PFSK-1 (cell line): Measurements from ENCODE around the gene C11orf58.

ENCODE experiments used
- FOXP2 ChIP-seq: optimal IDR thresholded peaks from 2 replicates; pipeline ENCODE3; 2011; ENCODE audit warnings: borderline replicate concordance, control low read depth, inconsistent platforms; ENCODE audit not compliant: insufficient read depth; ENCODE audit errors: extremely low read length, extremely low read depth
- POLR2AphosphoS5 ChIP-seq: IDR thresholded peaks from 2 replicates; pipeline ENCODE4 v1.6.1; 2012; ENCODE audit warnings: low read depth, mild to moderate bottlenecking, control low read depth, low read length, moderate library complexity
- REST ChIP-seq, 2 experiments: IDR thresholded peaks; 2 replicates each; pipeline versions ENCODE4 v1.6.1 to v1.8.0; 2011 to 2012; ENCODE audit warnings: low read depth in 2 of 2, low read length in 2 of 2, control low read depth in 1 of 2, inconsistent platforms in 1 of 2, mild to moderate bottlenecking in 1 of 2, moderate library complexity in 1 of 2; ENCODE audit not compliant: insufficient read depth in 1 of 2
- SIN3A ChIP-seq: IDR thresholded peaks from 2 replicates; pipeline ENCODE4 v1.6.1; 2012; ENCODE audit warnings: mild to moderate bottlenecking, low read length, moderate library complexity, borderline replicate concordance; ENCODE audit not compliant: insufficient read depth
- TAF1 ChIP-seq: IDR thresholded peaks from 2 replicates; pipeline ENCODE4 v1.6.1; 2012; ENCODE audit warnings: low read length, control low read depth, borderline replicate concordance; ENCODE audit not compliant: insufficient read depth

Gene C11orf58

GRCh38 chr11:16749666-16750065, 11.2 kb downstream of the C11orf58 start:
- TF ChIP-seq FOXP2 (no peak), SIN3A (no peak), POLR2AphosphoS5 (no peak), TAF1 (no peak), REST (IDR thresholded peaks at IDR 0.05; ENCODE audit: insufficient read depth in 1 of 2, low read depth in 2 of 2, low read length in 2 of 2) (no peak)

- TF ChIP-seq POLR2AphosphoS5 (no peak), SIN3A (no peak), REST (IDR thresholded peaks at IDR 0.05; ENCODE audit: insufficient read depth in 1 of 2, low read depth in 2 of 2, low read length in 2 of 2) (no peak), TAF1 (no peak), FOXP2 (no peak)
Observed at GRCh38 chr11:16750417-16750816, 12.0 kb downstream of the C11orf58 start.

GRCh38 chr11:16758382-16759024, 20.1 kb downstream of the C11orf58 start:
- TF ChIP-seq TAF1 (no peak), POLR2AphosphoS5 (peak; percentile 36; the same call in 1 of the 2 replicates), REST (IDR thresholded peaks at IDR 0.05; ENCODE audit: insufficient read depth in 1 of 2, low read depth in 2 of 2, low read length in 2 of 2) (no peak)

GRCh38 chr11:16759857-16760508, 21.5 kb downstream of the C11orf58 start:
- TF ChIP-seq SIN3A (no peak), POLR2AphosphoS5 (no peak), REST (IDR thresholded peaks at IDR 0.05; ENCODE audit: insufficient read depth in 1 of 2, low read depth in 2 of 2, low read length in 2 of 2) (no peak), FOXP2 (no peak), TAF1 (no peak)
